Effector CD8-positive, alpha-beta T cell (primary cell): ENCODE measurements around the gene NOPCHAP1.

Experiments
- DNase-seq: peaks from one replicate; lab custom pipeline; 2025; lab: John Stamatoyannopoulos, UW

NOPCHAP1 gene

GRCh38 chr12:105020241-105020962 is 34.3 kb downstream of the NOPCHAP1 start:
- no peak for DNase-seq

- no peak for DNase-seq
Observed at GRCh38 chr12:105024928-105025327, 38.8 kb downstream of the NOPCHAP1 start.

GRCh38 chr12:105025890-105026289 is 39.8 kb downstream of the NOPCHAP1 start:
- no peak for DNase-seq

GRCh38 chr12:105026411-105026810 is 40.3 kb downstream of the NOPCHAP1 start:
- no peak for DNase-seq

GRCh38 chr12:105030820-105031807 is 45.0 kb downstream of the NOPCHAP1 start:
- DNase-seq, result no peak

- DNase-seq, result no peak
Observed at GRCh38 chr12:105032703-105033357, 46.7 kb downstream of the NOPCHAP1 start.

- no peak for DNase-seq
Observed at GRCh38 chr12:105033851-105034250, 47.7 kb downstream of the NOPCHAP1 start.
